H9 (cell line): ENCODE results near the gene TMEM154. TPM values are rescaled to one million over a fixed set of nuclear protein-coding genes. Genes with fewer than 3 reads are reported as not detected.

Experiments
- DNase-seq: peaks from one replicate; pipeline ENCODE4 v3.0.0-alpha.2; 2017
- H2AFZ ChIP-seq: one replicate; pipeline ENCODE4 v1.6.1; 2013; ENCODE audit warnings: mild to moderate bottlenecking, low read length, control low read depth, moderate library complexity
- H2AK5ac ChIP-seq: 2 replicates; pipeline ENCODE4 v1.6.1; 2013; ENCODE audit warnings: low read length, control low read depth, mixed read lengths; ENCODE audit not compliant: insufficient read length
- H2BK120ac ChIP-seq: one replicate; pipeline ENCODE4 v1.6.1; 2013; ENCODE audit warnings: low read depth, mild to moderate bottlenecking, low read length, control low read depth, inconsistent platforms; ENCODE audit not compliant: poor library complexity, severe bottlenecking
- H2BK12ac ChIP-seq: 2 replicates; pipeline ENCODE4 v1.6.1; 2013; ENCODE audit warnings: low read length, control low read depth, mixed read lengths, low read depth; ENCODE audit not compliant: insufficient read length
- H2BK15ac ChIP-seq: 2 replicates; pipeline ENCODE4 v1.6.1; 2013; ENCODE audit warnings: low read depth, low read length, control low read depth
- H2BK20ac ChIP-seq: one replicate; pipeline ENCODE4 v1.6.1; 2013; ENCODE audit warnings: low read depth, mild to moderate bottlenecking, low read length, control low read depth, inconsistent platforms; ENCODE audit not compliant: poor library complexity, severe bottlenecking
- H2BK5ac ChIP-seq: 2 replicates; pipeline ENCODE4 v1.6.1; 2013; ENCODE audit warnings: low read length, control low read depth, mixed read lengths; ENCODE audit not compliant: insufficient read length
- H3K14ac ChIP-seq: 2 replicates; pipeline ENCODE4 v1.6.1; 2013; ENCODE audit warnings: low read length, control low read depth; ENCODE audit not compliant: insufficient read depth
- H3K18ac ChIP-seq: 2 replicates; pipeline ENCODE4 v1.6.1; 2013; ENCODE audit warnings: low read depth, mild to moderate bottlenecking, mixed read lengths, low read length, control low read depth; ENCODE audit not compliant: insufficient read length
- H3K23ac ChIP-seq: 2 replicates; pipeline ENCODE4 v1.6.1; 2013; ENCODE audit warnings: low read length, control low read depth, mixed read lengths, low read depth; ENCODE audit not compliant: insufficient read length
- H3K23me2 ChIP-seq: 2 replicates; pipeline ENCODE4 v1.6.1; 2013; ENCODE audit warnings: low read depth, mild to moderate bottlenecking, mixed read lengths, low read length, control low read depth; ENCODE audit not compliant: insufficient read length, poor library complexity, severe bottlenecking
- H3K27ac ChIP-seq: 2 replicates; pipeline ENCODE4 v1.5.1; 2013; ENCODE audit warnings: low read length, control low read depth, mixed read lengths, low read depth; ENCODE audit not compliant: insufficient read length
- H3K27me3 ChIP-seq: 2 replicates; pipeline ENCODE4 v1.6.1; 2013; ENCODE audit warnings: low read length, control low read depth, inconsistent platforms; ENCODE audit not compliant: insufficient read depth
- H3K4ac ChIP-seq: 2 replicates; pipeline ENCODE4 v1.6.1; 2013; ENCODE audit warnings: low read depth, mild to moderate bottlenecking, control low read depth, inconsistent platforms, low read length, moderate library complexity
- H3K4me1 ChIP-seq: 2 replicates; pipeline ENCODE4 v1.6.1; 2013; ENCODE audit warnings: low read length, control low read depth, inconsistent platforms; ENCODE audit not compliant: insufficient read depth
- H3K4me2 ChIP-seq: 2 replicates; pipeline ENCODE4 v1.6.1; 2013; ENCODE audit warnings: low read length, control low read depth, mixed read lengths; ENCODE audit not compliant: insufficient read length, insufficient read depth
- H3K56ac ChIP-seq: 2 replicates; pipeline ENCODE4 v1.6.1; 2013; ENCODE audit warnings: low read depth, mild to moderate bottlenecking, mixed read lengths, low read length, control low read depth; ENCODE audit not compliant: insufficient read length
- H3K79me1 ChIP-seq: 2 replicates; pipeline ENCODE4 v1.6.1; 2013; ENCODE audit warnings: low read depth, mild to moderate bottlenecking, moderate library complexity, low read length, control low read depth, inconsistent platforms; ENCODE audit not compliant: insufficient read depth, poor library complexity, severe bottlenecking
- H3K79me2 ChIP-seq: 2 replicates; pipeline ENCODE4 v1.6.1; 2013; ENCODE audit warnings: low read length, control low read depth, inconsistent platforms; ENCODE audit not compliant: insufficient read depth
- H3K9ac ChIP-seq: 2 replicates; pipeline ENCODE4 v1.6.1; 2013; ENCODE audit warnings: low read length, control low read depth, mixed read lengths; ENCODE audit not compliant: insufficient read length; ENCODE audit errors: extremely low read depth
- H3K9me3 ChIP-seq: one replicate; pipeline ENCODE4 v1.6.1; 2013; ENCODE audit warnings: low read depth, low read length, inconsistent platforms; ENCODE audit not compliant: control insufficient read depth
- H3T11ph ChIP-seq: one replicate; pipeline ENCODE4 v1.6.1; 2013; ENCODE audit warnings: mild to moderate bottlenecking, low read length, control low read depth, inconsistent platforms
- H4K20me1 ChIP-seq: one replicate; pipeline ENCODE4 v1.6.1; 2013; ENCODE audit not compliant: control insufficient read depth, insufficient read length, insufficient read depth
- H4K5ac ChIP-seq: 2 replicates; pipeline ENCODE4 v1.6.1; 2013; ENCODE audit warnings: low read depth, mild to moderate bottlenecking, mixed read lengths, low read length, control low read depth; ENCODE audit not compliant: insufficient read length
- H4K8ac ChIP-seq: replicated peaks from 2 replicates; pipeline ENCODE4 v1.6.1; 2013; ENCODE audit warnings: low read length, control low read depth, mixed read lengths, low read depth; ENCODE audit not compliant: insufficient read length
- H4K91ac ChIP-seq: 2 replicates; pipeline ENCODE4 v1.6.1; 2013; ENCODE audit warnings: low read depth, mild to moderate bottlenecking, moderate library complexity, mixed read lengths, low read length, control low read depth; ENCODE audit not compliant: insufficient read length
- H3K27ac Mint-ChIP-seq, 3 experiments: 2 replicates in 2 of 3; 3 replicates in 1 of 3; pipeline ENCODE4 v1.8.0; 2020 to 2021; ENCODE audit warnings: mixed read lengths in 3 of 3, mild to moderate bottlenecking in 1 of 3, moderate library complexity in 1 of 3
- H3K27me3 Mint-ChIP-seq: 2 replicates; pipeline ENCODE4 v1.8.0; 2021; ENCODE audit warnings: low read depth, mild to moderate bottlenecking, moderate library complexity, mixed read lengths
- H3K36me3 Mint-ChIP-seq, 3 experiments: 2 replicates in 2 of 3; 3 replicates in 1 of 3; pipeline ENCODE4 v1.8.0; 2020 to 2021; ENCODE audit warnings: low read depth in 3 of 3, mixed read lengths in 3 of 3; ENCODE audit not compliant: insufficient read depth in 1 of 3
- H3K4me1 Mint-ChIP-seq, 2 experiments: 2 replicates each; pipeline ENCODE4 v1.8.0; 2020; ENCODE audit warnings: mixed read lengths in 2 of 2
- H3K4me3 Mint-ChIP-seq, 2 experiments: 2 replicates in 1 of 2; 3 replicates in 1 of 2; pipeline ENCODE4 v1.8.0; 2020 to 2021; ENCODE audit warnings: mild to moderate bottlenecking in 2 of 2, mixed read lengths in 2 of 2, moderate library complexity in 1 of 2
- H3K9me3 Mint-ChIP-seq, 2 experiments: 2 replicates in 1 of 2; 3 replicates in 1 of 2; pipeline ENCODE4 v1.8.0; 2020; ENCODE audit warnings: mild to moderate bottlenecking in 2 of 2, mixed read lengths in 2 of 2, moderate library complexity in 1 of 2
- WGBS: extraction: QIAGEN DNeasy Blood & Tissue Kit; methylation state at CpG from one replicate; pipeline ENCODE4 v1.1.7; 2013; ENCODE audit warnings: missing lambda C conversion rate, low lambda C conversion rate, mixed read lengths; ENCODE audit not compliant: insufficient read length; ENCODE audit errors: extremely low coverage; 5-methylcytosine and 5-hydroxymethylcytosine counted together
- total RNA-seq: library from RNA; stranded (reverse); gene quantifications from 2 replicates; pipeline ENCODE4 v1.2.1, GENCODE V29; 2021
- TF ChIP-seq, protein P1 (sequence below): fragments of 200-600 bp; sonication (generic); conservative IDR thresholded peaks from 3 replicates; pipeline ENCODE4 v1.8.0; 2021; ENCODE audit warnings: antibody characterized with exemption, mild to moderate bottlenecking

Gene TMEM154
- total RNA-seq, 1 experiment from 2014 or later: 1.7 TPM

DNA sequence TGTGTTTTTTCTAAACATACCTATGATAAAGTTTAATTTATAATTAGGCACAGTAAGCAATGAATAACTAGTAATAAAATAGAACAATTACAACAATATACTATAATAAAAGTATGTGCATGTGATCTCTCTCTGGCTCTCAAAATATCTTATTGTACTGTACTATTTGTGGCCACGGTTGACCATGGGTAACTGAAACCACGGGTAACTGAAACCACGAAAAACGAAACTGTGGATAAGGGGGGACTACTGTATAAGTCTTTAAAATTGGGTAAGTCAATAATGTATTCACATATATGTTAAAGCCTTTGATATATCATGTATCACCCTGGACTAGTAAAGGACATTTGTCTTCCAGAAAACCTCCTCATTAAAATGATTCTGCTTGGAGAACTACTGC lies 20.0 kb downstream of the TMEM154 start:
- WGBS: no CpG with 5 or more reads among the region's 4 CpGs
- no peaks in the 10 kb centered on the region for H4K20me1 ChIP-seq
- H3K27ac Mint-ChIP-seq: no peak overlapping the region
- no peak overlapping the region for H3K4me2 ChIP-seq
- H3K9me3 ChIP-seq: no peaks in the 10 kb centered on the region
- no peak overlapping the region for H3K27ac ChIP-seq
- no peak overlapping the region for H3K4me3 Mint-ChIP-seq
- no peaks in the 10 kb centered on the region for H3K79me2 ChIP-seq
- H3K18ac ChIP-seq: no peak overlapping the region
- no peak overlapping the region for H3K14ac ChIP-seq
- H3K36me3 Mint-ChIP-seq: peaks cover 12 to 22% (median 14%) of the 10 kb centered on the region in 3 experiments
- no peaks in the 10 kb centered on the region for H3K23me2 ChIP-seq
- H3K9ac ChIP-seq: no peak overlapping the region
- H2AFZ ChIP-seq: no peak overlapping the region
- H2BK15ac ChIP-seq: no peak overlapping the region
- no peaks in the 10 kb centered on the region; the same call in 1 of the 2 replicates for H3K27me3 Mint-ChIP-seq
- no peaks in the 10 kb centered on the region; the same call in 1 of the 2 replicates for H3K4me1 ChIP-seq
- H4K5ac ChIP-seq: no peak overlapping the region
- no peak overlapping the region for H3K23ac ChIP-seq
- no peak for DNase-seq
- H2BK5ac ChIP-seq: no peak overlapping the region
- peaks cover 6 to 7% of the 10 kb centered on the region in 2 experiments for H3K4me1 Mint-ChIP-seq
- H2BK120ac ChIP-seq: no peak overlapping the region
- H3K9me3 Mint-ChIP-seq: peaks cover 20 to 24% of the 10 kb centered on the region in 2 experiments
- no peak overlapping the region for H3T11ph ChIP-seq
- H3K4ac ChIP-seq: no peak overlapping the region
- H4K91ac ChIP-seq: no peak overlapping the region
- H3K56ac ChIP-seq: no peak overlapping the region
- H2AK5ac ChIP-seq: no peak overlapping the region
- no peak overlapping the region for H2BK12ac ChIP-seq
- no peak overlapping the region for H2BK20ac ChIP-seq
- H3K27me3 ChIP-seq: no peaks in the 10 kb centered on the region
- no peaks in the 10 kb centered on the region for H3K79me1 ChIP-seq
- TF ChIP-seq, protein P1, sequence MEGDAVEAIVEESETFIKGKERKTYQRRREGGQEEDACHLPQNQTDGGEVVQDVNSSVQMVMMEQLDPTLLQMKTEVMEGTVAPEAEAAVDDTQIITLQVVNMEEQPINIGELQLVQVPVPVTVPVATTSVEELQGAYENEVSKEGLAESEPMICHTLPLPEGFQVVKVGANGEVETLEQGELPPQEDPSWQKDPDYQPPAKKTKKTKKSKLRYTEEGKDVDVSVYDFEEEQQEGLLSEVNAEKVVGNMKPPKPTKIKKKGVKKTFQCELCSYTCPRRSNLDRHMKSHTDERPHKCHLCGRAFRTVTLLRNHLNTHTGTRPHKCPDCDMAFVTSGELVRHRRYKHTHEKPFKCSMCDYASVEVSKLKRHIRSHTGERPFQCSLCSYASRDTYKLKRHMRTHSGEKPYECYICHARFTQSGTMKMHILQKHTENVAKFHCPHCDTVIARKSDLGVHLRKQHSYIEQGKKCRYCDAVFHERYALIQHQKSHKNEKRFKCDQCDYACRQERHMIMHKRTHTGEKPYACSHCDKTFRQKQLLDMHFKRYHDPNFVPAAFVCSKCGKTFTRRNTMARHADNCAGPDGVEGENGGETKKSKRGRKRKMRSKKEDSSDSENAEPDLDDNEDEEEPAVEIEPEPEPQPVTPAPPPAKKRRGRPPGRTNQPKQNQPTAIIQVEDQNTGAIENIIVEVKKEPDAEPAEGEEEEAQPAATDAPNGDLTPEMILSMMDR: no peak
- no peak overlapping the region for H4K8ac ChIP-seq
